ENCODE data around the gene LCP2. TPM values are rescaled to one million over a fixed set of nuclear protein-coding genes. Genes with fewer than 3 reads are reported as not detected.
"Not testable (repeated sequence)": the region's sequence is repeated elsewhere in the genome, so short reads cannot be mapped to it uniquely, and the experiment has no call there.

Gene LCP2
- total RNA-seq, 4 donors from 2014 or later: 1.9 to 3.2 (median 2.3) TPM

- Histone ChIP-seq H3K27me3 (no peaks in the 10 kb centered on the region), H3K36me3 (no peaks in the 10 kb centered on the region), H3K4me1 (peaks cover 0 to 4% of the 10 kb centered on the region in 2 donors), H3K9me3 (no peaks in the 10 kb centered on the region), H3K4me3 (no peak overlapping the region), H3K27ac (peak overlapping the region in 2 of 4 donors; percentile 41 to 54)
- TF ChIP-seq CTCF (IDR thresholded peaks at IDR 0.05 in 4 of 5, conservative IDR thresholded peaks at IDR 0.05 in 1 of 5) (no peak), POLR2A (IDR thresholded peaks at IDR 0.05) (no peak)
- DNase-seq: no peak
- in situ Hi-C loops (cut with MboI; ENCODE audit: low sequenced_read_pairs in 4 of 4): no loop called here
- intact Hi-C loops (cut with DNase I; ENCODE audit: low total_unique reads): no loop called here
- ATAC-seq: peak; percentile 53 to 74
Observed at GRCh38 chr5:170250810-170251317, 46.7 kb downstream of the LCP2 start.

GRCh38 chr5:170249355-170249754, 48.2 kb downstream of the LCP2 start:
- TF ChIP-seq POLR2A (IDR thresholded peaks at IDR 0.05) (no peak), CTCF (IDR thresholded peaks at IDR 0.05 in 4 of 5, conservative IDR thresholded peaks at IDR 0.05 in 1 of 5) (no peak)
- ATAC-seq (no peak), DNase-seq (no peak)
- Histone ChIP-seq H3K9me3 (no peaks in the 10 kb centered on the region), H3K4me3 (no peak overlapping the region), H3K27me3 (no peaks in the 10 kb centered on the region), H3K36me3 (no peaks in the 10 kb centered on the region), H3K4me1 (peaks cover 0 to 4% of the 10 kb centered on the region in 2 donors), H3K27ac (no peak overlapping the region)
- in situ Hi-C loops (cut with MboI; ENCODE audit: low sequenced_read_pairs in 4 of 4) (no loop called here), intact Hi-C loops (cut with DNase I; ENCODE audit: low total_unique reads) (no loop called here)

GRCh38 chr5:170248931-170249227, 48.7 kb downstream of the LCP2 start:
- H3K9me3 ChIP-seq; H3K36me3 ChIP-seq; H3K4me3 ChIP-seq; intact Hi-C loops (cut with DNase I; ENCODE audit: low total_unique reads); H3K4me1 ChIP-seq; in situ Hi-C loops (cut with MboI; ENCODE audit: low sequenced_read_pairs in 4 of 4); H3K27me3 ChIP-seq; ATAC-seq; H3K27ac ChIP-seq; DNase-seq: not testable (repeated sequence)

- no peak for ATAC-seq
- H3K27me3 ChIP-seq: no peaks in the 10 kb centered on the region
- no peak for TF ChIP-seq CTCF (IDR thresholded peaks at IDR 0.05 in 4 of 5, conservative IDR thresholded peaks at IDR 0.05 in 1 of 5)
- TF ChIP-seq POLR2A (IDR thresholded peaks at IDR 0.05): no peak
- no peak for DNase-seq
- intact Hi-C loops (cut with DNase I; ENCODE audit: low total_unique reads): no loop called here
- in situ Hi-C loops (cut with MboI; ENCODE audit: low sequenced_read_pairs in 4 of 4): no loop called here
- no peak overlapping the region for H3K4me3 ChIP-seq
- peak overlapping the region in 1 of 4 donors; percentile 6 for H3K27ac ChIP-seq
- no peaks in the 10 kb centered on the region for H3K9me3 ChIP-seq
- no peaks in the 10 kb centered on the region for H3K36me3 ChIP-seq
- peaks cover 0 to 4% of the 10 kb centered on the region in 2 donors for H3K4me1 ChIP-seq
Observed at GRCh38 chr5:170248172-170248930, 49.2 kb downstream of the LCP2 start.

- no peak overlapping the region for H3K4me3 ChIP-seq
- peaks cover 0 to 4% of the 10 kb centered on the region in 2 donors for H3K4me1 ChIP-seq
- peak overlapping the region in 2 of 4 donors; percentile 36 to 55 for H3K27ac ChIP-seq
- no peaks in the 10 kb centered on the region for H3K27me3 ChIP-seq
- intact Hi-C loops (cut with DNase I; ENCODE audit: low total_unique reads): no loop called here
- no peak for DNase-seq
- no peaks in the 10 kb centered on the region for H3K36me3 ChIP-seq
- peak; percentile 52 to 61 for ATAC-seq
- TF ChIP-seq CTCF (IDR thresholded peaks at IDR 0.05 in 4 of 5, conservative IDR thresholded peaks at IDR 0.05 in 1 of 5) (no peak), POLR2A (IDR thresholded peaks at IDR 0.05) (no peak)
- H3K9me3 ChIP-seq: no peaks in the 10 kb centered on the region
- in situ Hi-C loops (cut with MboI; ENCODE audit: low sequenced_read_pairs in 4 of 4): no loop called here
Observed at GRCh38 chr5:170247363-170247762, 50.2 kb downstream of the LCP2 start.

All from gastrocnemius medialis (tissue), 4 donors.